H1 (cell line): ENCODE measurements around the gene BTNL2. TPM values are rescaled to one million over a fixed set of nuclear protein-coding genes. Genes with fewer than 3 reads are reported as not detected.

Source experiments
- CTCF ChIA-PET: fragments of 300-600 bp; sonication (Branson Sonifier 250); formaldehyde crosslinking; loops from one replicate; lab custom pipeline; 2021; ENCODE audit not compliant: partially characterized antibody; lab: Charles Lee
- POLR2A ChIA-PET: fragments of 300-600 bp; sonication (Branson Sonifier 250); formaldehyde crosslinking; loops from one replicate; lab custom pipeline; 2021; ENCODE audit warnings: inconsistent platforms; ENCODE audit not compliant: partially characterized antibody; lab: Charles Lee
- DNase-seq, 2 experiments: peaks; one replicate each; pipeline versions ENCODE4 v3.0.0 to v3.0.0-alpha.2; 2010 to 2022; ENCODE audit warnings: low spot score in 2 of 2, low read depth in 1 of 2, mixed read lengths in 1 of 2
- FAIRE-seq: peaks from 2 replicates; lab custom pipeline; 2011; peaks lifted over from hg19 to GRCh38; lab: Jason Lieb, UNC
- H2AFZ ChIP-seq: 2 replicates; pipeline ENCODE4 v1.8.1; 2012; ENCODE audit warnings: low read length, inconsistent platforms
- H2AK5ac ChIP-seq: 2 replicates; pipeline ENCODE4 v1.6.1; 2013; ENCODE audit warnings: low read depth, low read length
- H2BK120ac ChIP-seq: replicated peaks from 2 replicates; pipeline ENCODE3; 2013; ENCODE audit warnings: low read depth, low read length, inconsistent platforms
- H2BK12ac ChIP-seq: 2 replicates; pipeline ENCODE4 v1.6.1; 2013; ENCODE audit warnings: low read depth, low read length
- H2BK15ac ChIP-seq: 2 replicates; pipeline ENCODE4 v1.6.1; 2013; ENCODE audit warnings: low read length
- H2BK20ac ChIP-seq: 2 replicates; pipeline ENCODE4 v1.6.1; 2013; ENCODE audit warnings: low read length
- H2BK5ac ChIP-seq: 2 replicates; pipeline ENCODE4 v1.6.1; 2013; ENCODE audit warnings: low read depth, low read length
- H3K14ac ChIP-seq: 2 replicates; pipeline ENCODE4 v1.6.1; 2013; ENCODE audit warnings: inconsistent platforms; ENCODE audit not compliant: insufficient read length
- H3K18ac ChIP-seq: 2 replicates; pipeline ENCODE4 v1.6.1; 2013; ENCODE audit warnings: low read length; ENCODE audit errors: extremely low read depth
- H3K23ac ChIP-seq: 2 replicates; pipeline ENCODE4 v1.6.1; 2013; ENCODE audit warnings: inconsistent platforms; ENCODE audit not compliant: insufficient read length
- H3K23me2 ChIP-seq: 2 replicates; pipeline ENCODE4 v1.6.1; 2013; ENCODE audit warnings: low read depth, low read length
- H3K27ac ChIP-seq: 2 replicates; pipeline ENCODE4 v1.6.1; 2011; ENCODE audit warnings: low read depth, low read length, inconsistent platforms
- H3K27me3 ChIP-seq, 4 experiments: replicated peaks in 1 of 4; 1 replicate in 1 of 4; 2 replicates in 3 of 4; pipeline versions ENCODE4 v1.6.1 to v1.8.1; 2011 to 2013; ENCODE audit warnings: low read length in 3 of 4, mild to moderate bottlenecking in 3 of 4, inconsistent platforms in 2 of 4, mixed read lengths in 2 of 4, moderate library complexity in 1 of 4; ENCODE audit not compliant: control insufficient read depth in 3 of 4, insufficient read depth in 3 of 4; ENCODE audit errors: extremely low read depth in 1 of 4
- H3K36me3 ChIP-seq, 4 experiments: 2 replicates each; pipeline versions ENCODE4 v1.6.1 to v1.8.1; 2011 to 2013; ENCODE audit warnings: mild to moderate bottlenecking in 4 of 4, low read length in 3 of 4, moderate library complexity in 2 of 4, control low read depth in 1 of 4, inconsistent platforms in 1 of 4; ENCODE audit not compliant: insufficient read depth in 4 of 4, control insufficient read depth in 2 of 4
- H3K4ac ChIP-seq: replicated peaks from 2 replicates; pipeline ENCODE3; 2013; ENCODE audit warnings: low read length, low read depth, mixed read lengths, inconsistent platforms; ENCODE audit not compliant: insufficient read length
- H3K4me1 ChIP-seq, 4 experiments: replicated peaks in 1 of 4; 1 replicate in 1 of 4; 2 replicates in 3 of 4; pipeline versions ENCODE4 v1.6.1 to v1.8.1; 2011 to 2013; ENCODE audit warnings: low read length in 3 of 4, inconsistent platforms in 2 of 4, mixed read lengths in 1 of 4; ENCODE audit not compliant: insufficient read depth in 4 of 4, control insufficient read depth in 3 of 4
- H3K4me2 ChIP-seq, 2 experiments: 2 replicates each; pipeline versions ENCODE4 v1.6.1 to v1.8.1; 2011 to 2013; ENCODE audit warnings: low read depth in 2 of 2, low read length in 2 of 2, control low read depth in 1 of 2, inconsistent platforms in 1 of 2, mild to moderate bottlenecking in 1 of 2; ENCODE audit not compliant: insufficient read depth in 1 of 2
- H3K4me3 ChIP-seq, 4 experiments: fragments of 200-600, 300-600 bp in 1 of 4; sonication (generic), shearing (Covaris generic), sonication (Bioruptor Twin) in 1 of 4; 2 replicates each; pipeline versions ENCODE4 v1.5.1 to v1.8.1; 2011 to 2016; ENCODE audit warnings: low read length in 4 of 4, low read depth in 3 of 4, control low read depth in 2 of 4, inconsistent platforms in 2 of 4, mild to moderate bottlenecking in 2 of 4, mixed read lengths in 1 of 4, moderate library complexity in 1 of 4; ENCODE audit not compliant: insufficient read depth in 2 of 4; ENCODE audit errors: extremely low read depth in 1 of 4
- H3K56ac ChIP-seq: replicated peaks from 2 replicates; pipeline ENCODE3; 2013; ENCODE audit warnings: low read depth, mild to moderate bottlenecking, mixed read lengths, low read length, inconsistent platforms; ENCODE audit not compliant: insufficient read length
- H3K79me1 ChIP-seq: 2 replicates; pipeline ENCODE4 v1.6.1; 2013; ENCODE audit warnings: low read depth, low read length, control low read depth
- H3K79me2 ChIP-seq, 2 experiments: 2 replicates each; pipeline versions ENCODE4 v1.6.1 to v1.8.1; 2012 to 2013; ENCODE audit warnings: low read length in 2 of 2, mild to moderate bottlenecking in 2 of 2, inconsistent platforms in 1 of 2; ENCODE audit not compliant: insufficient read depth in 2 of 2, control insufficient read depth in 1 of 2
- H3K9ac ChIP-seq, 4 experiments: replicated peaks in 1 of 4; 1 replicate in 1 of 4; 2 replicates in 3 of 4; pipeline versions ENCODE4 v1.6.1 to v1.8.1; 2011 to 2013; ENCODE audit warnings: low read depth in 3 of 4, low read length in 3 of 4, control low read depth in 2 of 4, mild to moderate bottlenecking in 2 of 4, moderate library complexity in 2 of 4, inconsistent platforms in 1 of 4; ENCODE audit errors: extremely low read depth in 1 of 4
- H3K9me3 ChIP-seq, 2 experiments: 2 replicates each; pipeline versions ENCODE4 v1.6.1 to v1.8.1; 2012 to 2013; ENCODE audit warnings: mild to moderate bottlenecking in 2 of 2, moderate library complexity in 2 of 2, control low read depth in 1 of 2, inconsistent platforms in 1 of 2, low read depth in 1 of 2, low read length in 1 of 2, mixed read lengths in 1 of 2; ENCODE audit not compliant: insufficient read depth in 2 of 2
- H4K20me1 ChIP-seq, 2 experiments: replicated peaks in 1 of 2; 2 replicates each; pipeline versions ENCODE3 to v1.8.1; 2011 to 2013; ENCODE audit warnings: inconsistent platforms in 2 of 2, low read length in 2 of 2, mild to moderate bottlenecking in 1 of 2; ENCODE audit not compliant: insufficient read depth in 2 of 2, control insufficient read depth in 1 of 2
- H4K5ac ChIP-seq: 2 replicates; pipeline ENCODE4 v1.6.1; 2013; ENCODE audit warnings: low read length, low read depth, mixed read lengths, inconsistent platforms; ENCODE audit not compliant: insufficient read length
- H4K8ac ChIP-seq: 2 replicates; pipeline ENCODE4 v1.8.0; 2013; ENCODE audit warnings: mild to moderate bottlenecking, moderate library complexity, low read length, inconsistent platforms; ENCODE audit not compliant: insufficient read depth; ENCODE audit errors: extremely low read depth
- H4K91ac ChIP-seq: replicated peaks from 2 replicates; pipeline ENCODE3; 2013; ENCODE audit warnings: low read length, mixed read lengths, inconsistent platforms; ENCODE audit not compliant: insufficient read length
- CHD1 ChIP-seq: IDR thresholded peaks from 2 replicates; pipeline ENCODE4 v1.6.1; 2012; ENCODE audit warnings: low read depth, low read length, improper control_type of control experiment
- SP2 ChIP-seq: IDR thresholded peaks from 2 replicates; pipeline ENCODE4 v1.6.1; 2012; ENCODE audit warnings: mild to moderate bottlenecking, low read length, inconsistent platforms
- ZNF274 ChIP-seq: IDR thresholded peaks from 2 replicates; pipeline ENCODE4 v1.7.0; 2012; ENCODE audit warnings: low read length, borderline replicate concordance; ENCODE audit errors: extremely low read depth
- WGBS, 2 experiments: shearing (Covaris generic) in 1 of 2; methylation state at CpG; one replicate each; pipeline versions ENCODE4 v1.1.6 to v1.1.7; 2013 to 2015; ENCODE audit warnings: low lambda C conversion rate in 2 of 2, mixed read lengths in 2 of 2, inconsistent platforms in 1 of 2, low coverage in 1 of 2, missing lambda C conversion rate in 1 of 2; ENCODE audit not compliant: insufficient replicate concordance in 2 of 2, insufficient coverage in 1 of 2, insufficient read length in 1 of 2; ENCODE audit errors: extremely low coverage in 1 of 2, missing lambda C conversion rate in 1 of 2; 5-methylcytosine and 5-hydroxymethylcytosine counted together
- polyA plus RNA-seq, 7 experiments: library from polyadenylated mRNA; depleted of rRNA in 3 of 7; stranded (reverse) in 5 of 7; unstranded in 2 of 7; fragments of >200 nt in 5 of 7; fragments of 200-250 nt in 2 of 7; gene quantifications; 1 replicate in 5 of 7; 2 replicates in 1 of 7; 4 replicates in 1 of 7; pipeline versions ENCODE4 v1.2.1 to v1.2.3, GENCODE V29; 2011 to 2013; ENCODE audit warnings: missing spikeins in 2 of 7, mixed read lengths in 2 of 7
- total RNA-seq: library from RNA; stranded (reverse); fragmentation: NEBNext Ultra II Directional; extraction: Animal tissue kit (Norgen Biotek cat#: 25700); gene quantifications from 2 replicates; pipeline ENCODE4 v1.2.1, GENCODE V29; 2021
- TF ChIP-seq, protein P1 (sequence below): IDR thresholded peaks from 2 replicates; pipeline ENCODE4 v1.6.1; 2012; ENCODE audit warnings: inconsistent platforms

The BTNL2 gene
- total and polyA plus RNA-seq, 2 of the 8 experiments (the other 6 are each of a cell fraction or from before 2014, with no cell fraction given): not detected

GRCh38 chr6:32396028-32396427 is 11.0 kb downstream of the BTNL2 start:
- Histone ChIP-seq H4K20me1 (no peaks in the 10 kb centered on the region), H3K18ac (no peak overlapping the region), H2BK15ac (no peak overlapping the region), H3K4me3 (no peak overlapping the region), H2BK20ac (no peak overlapping the region), H3K23me2 (no peaks in the 10 kb centered on the region), H3K27ac (no peak overlapping the region), H3K4ac (no peak overlapping the region), H3K4me1 (no peaks in the 10 kb centered on the region), H3K36me3 (no peaks in the 10 kb centered on the region), H4K91ac (no peak overlapping the region), H3K4me2 (no peak overlapping the region), H3K23ac (no peak overlapping the region), H2BK120ac (no peak overlapping the region), H2AK5ac (no peak overlapping the region), H3K27me3 (no peaks in the 10 kb centered on the region), H3K9ac (no peak overlapping the region), H3K14ac (no peak overlapping the region), H3K9me3 (no peaks in the 10 kb centered on the region), H2AFZ (no peak overlapping the region), H4K8ac (no peak overlapping the region), H4K5ac (no peak overlapping the region), H2BK12ac (no peak overlapping the region), H3K56ac (no peak overlapping the region), H2BK5ac (no peak overlapping the region), H3K79me1 (no peaks in the 10 kb centered on the region), H3K79me2 (no peaks in the 10 kb centered on the region)
- no peak for FAIRE-seq
- TF ChIP-seq SP2: no peak
- TF ChIP-seq, protein P1, sequence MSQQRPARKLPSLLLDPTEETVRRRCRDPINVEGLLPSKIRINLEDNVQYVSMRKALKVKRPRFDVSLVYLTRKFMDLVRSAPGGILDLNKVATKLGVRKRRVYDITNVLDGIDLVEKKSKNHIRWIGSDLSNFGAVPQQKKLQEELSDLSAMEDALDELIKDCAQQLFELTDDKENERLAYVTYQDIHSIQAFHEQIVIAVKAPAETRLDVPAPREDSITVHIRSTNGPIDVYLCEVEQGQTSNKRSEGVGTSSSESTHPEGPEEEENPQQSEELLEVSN: no peak
- no peak for TF ChIP-seq ZNF274
- TF ChIP-seq CHD1: no peak
- CTCF ChIA-PET: no interaction called here
- POLR2A ChIA-PET: interaction anchor here (0.7 kb wide), 1 partner anchor 1135 kb away, joined by 3 read pairs; no protein-coding TSS in a partner anchor
- 94% methylated on average over 10 of the region's 10 CpGs; no CpG with 5 or more reads in 1 of the 2 experiments for WGBS, 2 experiments
- no peak for DNase-seq
